SIG-M5 (cell line): ENCODE measurements around the gene C1GALT1C1.
A peak's percentile ranks its signal among the peaks of the same experiment; 100 is the strongest.
"Not testable (repeated sequence)": the region's sequence is repeated elsewhere in the genome, so short reads cannot be mapped to it uniquely, and the experiment has no call there.

Experiments
- DNase-seq: peaks from one replicate; lab custom pipeline; 2025; lab: John Stamatoyannopoulos, UW

C1GALT1C1 gene

DNA sequence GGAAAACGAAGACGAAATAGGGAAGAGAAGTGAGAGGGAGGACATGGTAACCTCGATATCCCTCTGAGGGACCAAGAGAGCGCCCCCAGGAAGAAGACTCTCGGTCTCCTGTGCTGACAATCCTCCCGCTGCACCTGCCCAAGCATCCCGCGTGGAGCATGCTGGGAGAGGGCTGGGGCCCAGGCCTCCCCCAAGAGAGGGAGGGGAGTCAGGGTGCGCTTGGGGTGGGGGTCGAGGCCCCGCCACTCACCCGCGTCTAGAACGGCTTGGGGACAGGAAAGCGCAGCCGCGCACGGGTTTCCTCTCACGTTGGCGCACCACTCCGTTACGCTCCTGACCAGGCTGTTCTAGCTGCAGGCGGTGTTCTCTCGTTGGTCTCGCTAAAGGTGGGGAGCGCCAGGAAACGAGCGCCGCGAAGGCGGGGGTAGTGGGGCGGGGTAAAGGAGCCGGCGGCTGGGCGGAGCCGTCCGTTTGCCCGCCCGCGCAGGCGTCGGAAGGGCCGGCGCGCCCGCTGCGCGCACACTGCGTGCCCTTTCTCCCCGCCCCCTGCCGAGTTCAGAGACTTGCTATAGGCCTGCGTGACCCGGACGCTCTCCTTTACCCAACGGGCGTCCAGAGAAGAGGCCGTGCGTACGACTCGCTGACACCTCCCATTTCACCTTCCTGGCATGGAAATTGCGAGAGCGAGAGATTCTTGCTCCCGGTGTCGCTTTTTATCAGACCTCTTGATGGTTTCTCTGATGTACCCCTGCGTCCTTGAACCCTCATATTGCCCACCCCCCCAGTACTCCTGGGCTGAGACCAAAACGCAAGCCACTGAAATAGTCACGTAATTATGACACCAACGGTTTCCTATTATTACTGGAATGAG is at the start of gene C1GALT1C1:
Gene C1GALT1C1, minus strand, starts transcription at position 388 of the 871 bp plus-strand sequence. CDS start 2,888 bp downstream, outside the sequence.
- peak; percentile 89 for DNase-seq

DNA sequence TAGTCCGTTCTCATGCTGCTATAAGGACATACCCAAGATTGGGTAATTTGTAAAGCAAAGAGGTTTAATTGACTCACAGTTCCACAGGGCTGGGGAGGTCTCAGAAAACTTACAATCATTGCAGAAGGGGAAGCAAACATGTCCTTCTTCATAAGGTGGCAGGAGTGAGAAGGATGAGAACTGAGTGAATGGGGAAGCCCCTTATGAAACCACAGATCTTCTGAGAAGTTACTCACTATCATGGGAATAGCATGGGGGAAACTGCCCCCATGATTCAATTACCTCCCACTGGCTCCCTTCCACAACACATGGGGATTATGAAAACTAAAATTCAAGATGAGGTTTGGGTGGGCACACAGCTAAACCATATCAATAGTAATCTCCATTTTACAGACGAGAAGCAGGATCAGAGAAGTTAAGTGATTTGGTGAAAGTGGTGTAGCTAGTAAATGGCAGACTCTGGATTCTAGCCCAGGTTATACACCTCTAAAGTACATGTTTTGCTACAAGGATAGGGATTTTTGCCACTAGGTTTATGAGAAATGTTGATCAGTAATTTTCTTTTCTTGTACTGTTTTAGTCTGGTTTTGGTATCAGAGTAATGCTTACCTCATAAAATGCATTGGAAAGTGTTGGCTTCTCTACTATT is 47.3 kb upstream of the C1GALT1C1 start:
- no peak for DNase-seq

DNA sequence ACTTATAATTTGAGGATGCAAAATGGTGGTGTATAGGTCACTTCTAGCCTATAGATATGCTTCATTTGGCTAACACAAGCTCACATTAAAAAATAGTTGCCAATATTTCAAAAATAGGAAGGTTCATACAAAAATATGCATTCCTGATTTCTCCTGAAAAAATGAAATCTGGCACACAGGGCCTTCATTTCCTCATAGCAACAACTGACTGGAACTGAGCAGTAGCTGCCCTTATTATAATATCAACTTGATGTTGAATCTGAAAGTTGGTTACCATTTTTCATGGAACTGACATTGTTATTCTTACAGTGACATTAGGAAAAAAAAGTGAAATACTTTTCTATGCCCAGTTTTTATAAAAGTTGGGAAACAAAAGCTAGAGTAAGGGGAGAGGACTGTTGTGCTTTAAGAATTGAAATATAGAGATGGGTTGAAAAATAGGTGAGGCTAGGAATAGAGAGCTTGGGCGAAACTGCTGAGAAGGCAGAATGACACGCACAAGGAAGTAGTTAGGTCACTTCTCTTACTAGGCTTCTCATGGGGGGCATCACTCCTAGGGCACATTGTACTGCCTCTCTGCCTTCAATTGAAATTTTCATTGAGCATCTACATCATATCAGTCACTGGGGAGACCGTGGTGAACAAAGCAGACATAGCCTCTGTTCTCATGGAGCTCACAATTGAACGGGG is 43.1 kb upstream of the C1GALT1C1 start:
- no peak for DNase-seq

DNA sequence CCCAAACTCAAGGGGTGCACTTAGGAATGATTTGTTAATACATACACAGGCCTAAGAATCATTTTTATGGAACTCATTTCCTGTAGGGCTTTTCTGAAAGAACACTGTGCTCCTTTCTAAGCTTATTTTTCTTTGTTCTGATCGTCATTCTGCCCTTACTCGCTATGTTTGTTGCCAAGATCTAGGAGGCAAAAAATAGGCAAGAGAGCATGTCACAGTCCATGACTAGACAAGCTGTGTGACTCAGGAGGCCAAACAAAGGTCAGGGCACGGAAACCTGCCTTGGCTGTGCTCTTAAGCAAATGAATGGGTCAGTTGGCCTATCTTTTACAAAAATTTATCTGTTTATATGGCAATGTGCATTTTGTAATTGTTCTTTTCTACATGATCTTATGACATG is 42.5 kb upstream of the C1GALT1C1 start:
- DNase-seq: no peak

DNA sequence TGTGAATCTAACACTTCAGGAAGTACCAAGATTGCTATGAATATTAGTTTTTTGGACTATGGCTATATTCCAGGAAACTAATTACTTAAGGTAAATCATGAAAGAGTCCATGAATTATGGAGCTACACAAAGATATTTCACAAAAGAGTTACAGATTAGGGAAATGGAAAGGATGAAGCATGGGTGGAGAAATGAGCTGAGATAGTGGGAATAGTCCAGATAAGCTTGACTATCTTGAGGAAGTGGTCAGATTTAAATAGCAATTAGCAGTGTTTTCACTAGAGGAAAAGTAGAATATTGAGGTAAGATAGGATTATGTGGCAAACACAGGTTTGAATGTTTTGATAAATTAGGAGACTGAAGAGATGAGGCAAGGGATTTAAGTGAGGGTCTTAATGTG is 42.1 kb upstream of the C1GALT1C1 start:
- no peak for DNase-seq

DNA sequence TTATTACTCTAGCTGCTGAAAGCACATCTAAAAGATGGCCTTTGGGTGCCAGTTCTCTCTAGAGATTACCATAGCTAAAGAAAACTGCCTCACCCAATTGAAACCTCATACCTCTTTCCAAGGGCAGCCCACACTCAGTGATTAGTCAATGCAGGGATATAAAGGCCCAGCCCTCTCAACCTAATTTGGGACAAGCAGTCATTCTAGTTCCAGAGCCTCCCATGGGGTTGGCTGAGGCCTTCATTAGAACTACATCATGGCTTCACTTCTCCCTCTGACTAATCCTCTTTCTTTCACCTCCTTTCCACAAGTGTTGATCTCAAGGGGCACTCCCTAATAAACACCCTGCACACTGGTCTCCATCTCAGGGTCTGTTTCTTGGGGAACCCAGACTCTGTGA is 38.5 kb upstream of the C1GALT1C1 start:
- no peak for DNase-seq

DNA sequence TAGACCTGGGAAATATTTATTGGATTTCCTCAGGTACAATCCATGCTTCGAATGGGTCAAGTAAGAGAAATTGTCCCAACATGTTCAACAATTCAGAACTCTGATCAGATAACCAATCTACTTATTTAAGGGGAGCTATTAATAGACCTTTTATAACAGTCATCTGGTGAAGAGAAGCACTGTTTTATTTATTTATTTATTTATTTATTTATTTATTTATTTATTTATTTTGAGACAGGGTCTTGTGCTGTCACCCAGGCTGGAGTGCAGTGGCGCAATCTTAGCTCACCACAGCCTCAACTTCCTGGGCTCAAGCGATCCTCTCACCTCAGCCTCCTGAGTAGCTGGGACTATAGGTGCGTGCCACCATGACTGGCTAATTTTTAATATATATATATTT is 34.7 kb upstream of the C1GALT1C1 start:
- not testable (repeated sequence) for DNase-seq

DNA sequence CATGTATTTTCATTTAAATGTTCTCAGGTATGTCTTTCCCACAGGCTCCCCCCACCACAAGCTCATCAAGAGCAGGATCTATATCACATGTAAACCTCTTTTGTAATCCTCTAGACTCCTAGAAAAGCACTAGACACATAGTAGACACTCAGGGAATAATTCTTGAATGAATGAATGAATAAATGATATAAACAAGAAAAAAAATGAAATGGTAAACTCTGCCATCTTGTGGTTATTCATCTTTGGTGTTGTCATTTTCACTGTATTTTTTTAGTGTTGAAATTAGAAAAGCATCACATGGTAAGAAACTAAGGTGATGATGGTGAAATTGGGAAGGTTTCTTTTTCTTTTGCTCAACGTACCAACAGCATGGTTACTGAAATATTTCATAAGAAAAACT is 34.2 kb upstream of the C1GALT1C1 start:
- DNase-seq: no peak

DNA sequence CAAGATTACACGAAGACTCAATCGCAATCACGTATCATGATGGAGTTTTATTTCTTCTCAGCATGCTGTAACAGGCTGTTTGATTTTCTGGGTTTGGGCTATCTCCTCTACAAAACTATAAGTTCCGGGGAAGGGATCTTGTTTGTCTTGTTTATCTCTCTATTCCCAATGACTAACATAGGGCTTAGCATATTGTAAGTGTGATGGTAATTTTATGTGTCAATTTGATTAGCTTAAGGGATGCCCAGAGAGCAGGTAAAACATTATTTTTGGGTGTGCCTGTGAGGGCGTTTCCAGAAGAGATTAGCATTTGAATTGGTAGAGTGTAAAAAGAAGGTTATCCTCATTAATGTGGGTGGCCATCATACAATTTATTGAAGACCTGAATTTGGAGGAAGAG is 32.8 kb upstream of the C1GALT1C1 start:
- DNase-seq: no peak

DNA sequence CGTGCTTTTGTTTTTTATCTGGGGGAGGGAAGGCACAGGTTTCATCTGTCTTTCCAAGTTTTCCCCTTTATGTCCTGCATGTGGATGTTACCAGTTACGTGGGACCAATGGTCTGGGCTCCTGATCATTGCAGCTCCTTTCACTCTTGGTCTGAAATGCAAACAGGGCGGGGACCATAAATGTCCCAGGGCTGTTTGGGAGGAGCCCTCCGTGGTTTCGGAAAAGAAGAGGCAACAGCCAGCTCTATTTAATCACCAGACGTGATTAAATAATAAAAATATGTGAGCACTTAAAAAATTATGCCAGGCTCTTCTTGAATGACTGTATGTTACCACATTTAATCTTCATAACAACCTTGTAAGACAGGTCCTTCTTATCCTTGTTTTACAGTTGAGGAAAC is 30.8 kb upstream of the C1GALT1C1 start:
- no peak for DNase-seq

DNA sequence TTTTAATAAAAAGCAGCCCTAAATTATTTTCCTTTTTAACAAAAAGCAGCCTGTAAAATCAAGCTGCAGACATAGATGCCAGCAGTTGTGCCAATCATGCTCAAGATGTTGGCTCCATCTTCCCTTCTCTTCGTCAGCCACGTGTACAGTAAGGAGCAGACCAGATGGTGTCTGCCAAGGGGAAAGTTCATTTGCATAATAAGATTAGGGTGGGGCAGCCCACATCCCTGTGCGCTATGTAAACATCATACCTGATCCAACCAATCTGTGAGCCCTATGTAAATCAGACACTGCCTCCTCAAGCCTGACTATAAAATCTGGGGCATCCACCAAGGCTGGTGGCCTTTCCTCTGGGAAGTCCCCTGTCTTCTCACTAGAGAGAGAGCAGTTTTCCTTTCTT is 23.1 kb upstream of the C1GALT1C1 start:
- DNase-seq: no peak

DNA sequence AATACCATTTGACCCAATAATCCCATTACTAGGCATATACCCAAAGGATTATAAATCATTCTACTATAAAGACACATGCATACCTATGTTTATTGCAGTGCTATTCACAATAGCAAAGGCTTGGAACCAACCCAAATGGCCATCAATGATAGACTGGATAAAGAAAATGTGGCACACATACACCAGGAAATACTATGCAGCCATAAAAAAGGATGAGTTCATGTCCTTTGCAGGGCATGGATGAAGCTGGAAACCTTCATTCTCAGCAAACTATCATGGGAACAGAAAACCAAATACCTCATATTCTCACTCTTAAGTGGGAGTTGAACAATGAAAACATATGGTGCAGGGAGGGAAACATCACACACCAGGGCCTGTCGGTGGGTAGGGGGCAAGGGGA is 22.4 kb upstream of the C1GALT1C1 start:
- not testable (repeated sequence) for DNase-seq

DNA sequence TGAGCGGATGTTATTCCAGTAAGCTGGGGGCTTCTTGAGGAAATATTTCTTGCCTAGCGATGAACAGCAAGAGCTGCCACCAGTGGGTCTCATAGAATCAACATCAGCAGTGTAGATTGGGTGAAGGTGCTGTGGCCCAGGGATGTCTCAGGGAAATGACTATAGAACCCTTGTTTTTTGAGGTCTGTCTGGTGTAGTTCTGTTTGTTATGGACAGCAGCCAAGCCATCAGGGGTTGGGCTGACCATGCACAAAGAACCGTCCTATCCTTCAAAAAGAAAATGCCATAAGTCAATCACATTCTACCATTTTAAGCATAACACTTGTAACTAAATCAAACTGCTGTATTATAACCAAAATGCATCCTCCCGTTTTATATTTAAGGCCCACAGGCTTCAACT is 17.3 kb upstream of the C1GALT1C1 start:
- DNase-seq: no peak

DNA sequence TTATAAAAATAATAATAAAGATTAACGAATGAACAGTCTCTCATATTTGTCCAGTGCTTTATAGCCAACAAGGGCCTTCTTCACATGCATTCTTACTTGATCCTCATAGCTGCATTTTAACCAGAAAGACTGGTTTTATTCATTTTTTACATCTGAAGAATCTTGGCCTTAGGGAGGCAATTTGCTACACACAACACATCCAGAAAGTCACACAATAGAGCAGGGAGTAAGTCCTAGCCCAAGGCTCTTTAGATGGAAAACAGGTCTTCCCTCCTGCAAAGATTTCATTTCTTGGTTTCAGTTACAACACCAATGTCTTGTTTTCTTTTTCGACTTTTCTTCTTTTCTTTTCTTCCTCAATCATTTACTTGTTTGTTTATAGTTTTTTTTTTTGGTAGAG is 13.0 kb upstream of the C1GALT1C1 start:
- DNase-seq: no peak

DNA sequence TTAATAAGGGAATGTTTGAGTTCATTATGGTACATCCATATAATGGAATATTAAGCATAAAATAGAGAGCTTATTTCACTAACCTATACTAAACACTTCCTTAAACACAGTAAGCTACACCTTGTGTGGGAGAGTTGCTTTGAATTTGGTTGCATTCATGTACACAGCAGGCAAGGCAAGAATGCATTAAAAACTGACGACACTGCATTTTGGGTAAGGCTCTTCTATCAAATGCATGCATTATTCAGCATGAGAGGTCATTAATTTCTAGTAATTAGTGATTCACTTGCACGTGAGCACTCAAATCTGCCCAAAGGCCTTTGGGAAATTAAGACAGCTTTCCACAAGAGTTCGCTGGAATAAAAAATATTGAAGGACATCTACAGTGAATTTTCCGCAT is 8.8 kb upstream of the C1GALT1C1 start:
- no peak for DNase-seq

DNA sequence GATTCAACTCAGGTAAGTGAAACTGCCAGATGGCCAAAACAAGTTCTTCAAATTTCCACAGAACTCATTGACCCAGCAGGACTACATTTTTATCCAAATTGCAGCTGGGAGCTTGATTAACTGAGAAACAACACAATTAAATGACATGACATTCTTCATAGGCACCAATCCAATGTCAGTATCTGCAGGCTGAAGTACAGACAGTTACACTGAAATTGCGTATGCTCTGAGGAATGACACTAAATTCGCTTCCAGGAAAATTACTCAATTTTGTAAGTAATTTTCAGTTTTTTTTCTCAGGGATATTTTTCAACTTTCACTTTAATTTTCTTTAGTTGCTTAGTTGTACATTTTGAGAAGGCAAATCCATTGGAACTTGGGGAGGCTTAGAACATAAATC is 4.5 kb downstream of the C1GALT1C1 start:
- no peak for DNase-seq

DNA sequence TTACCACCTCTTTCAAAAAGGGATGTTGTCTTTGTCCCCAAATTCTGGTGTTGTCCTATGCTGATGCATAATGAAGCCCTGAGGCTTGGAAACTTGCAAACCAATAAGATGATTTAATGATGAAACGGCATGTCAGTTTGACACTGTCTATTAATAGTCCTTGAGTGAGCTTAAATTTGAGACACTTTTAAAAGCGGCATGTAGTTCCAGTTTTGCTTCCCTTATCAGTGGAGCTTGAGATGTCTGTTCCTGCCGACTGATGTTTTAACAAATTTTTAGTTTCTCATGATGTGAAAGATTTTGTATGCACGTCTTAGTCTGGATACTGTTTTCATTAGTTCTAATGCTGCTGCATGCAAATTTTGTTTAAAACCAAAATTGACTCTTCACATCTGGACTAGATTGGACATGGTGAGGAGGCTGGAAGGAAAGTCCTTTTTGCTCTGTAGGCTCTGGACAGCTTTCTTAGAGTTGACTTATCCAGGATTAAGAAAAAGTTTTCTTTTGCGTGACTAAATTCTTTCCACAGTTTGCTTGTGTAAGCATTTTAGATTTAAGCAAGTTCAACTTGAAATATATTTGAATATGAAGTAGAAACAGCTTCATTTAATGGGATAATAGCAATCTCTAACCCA is 11.7 kb downstream of the C1GALT1C1 start:
- DNase-seq: no peak

DNA sequence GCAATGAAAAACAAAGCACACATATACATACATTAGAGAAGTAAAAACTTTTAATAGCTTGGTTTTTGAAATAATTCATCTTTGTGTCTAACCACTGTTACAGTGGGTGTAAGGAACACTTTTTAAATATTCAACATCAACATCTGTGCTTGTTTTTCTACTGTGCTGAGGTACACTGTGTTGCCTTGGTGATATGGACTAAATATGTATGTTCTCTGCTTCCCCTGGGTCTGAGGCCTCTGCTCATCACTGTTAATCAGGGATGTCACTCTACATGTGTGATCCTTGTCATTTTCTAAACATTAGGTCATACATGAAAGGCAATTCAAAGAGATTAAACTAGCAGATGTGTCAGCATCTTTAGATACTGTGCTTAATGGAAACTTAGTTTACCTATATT is 15.0 kb downstream of the C1GALT1C1 start:
- DNase-seq: no peak

DNA sequence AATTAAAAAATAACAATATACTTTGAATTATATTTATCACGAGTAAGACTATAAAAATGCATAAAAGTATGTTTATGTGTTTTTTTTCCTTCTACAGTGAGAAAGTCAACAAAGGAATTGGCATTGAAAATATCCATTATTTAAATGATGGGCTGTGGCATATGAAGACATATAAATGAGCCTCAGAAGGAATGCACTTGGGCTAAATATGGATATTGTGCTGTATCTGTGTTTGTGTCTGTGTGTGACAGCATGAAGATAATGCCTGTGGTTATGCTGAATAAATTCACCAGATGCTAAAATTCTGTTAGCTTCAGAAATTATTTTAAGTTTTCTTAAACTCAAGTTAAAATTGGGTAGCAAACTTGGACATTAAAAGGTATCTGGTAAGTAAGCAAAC is 17.8 kb downstream of the C1GALT1C1 start:
- DNase-seq: no peak

DNA sequence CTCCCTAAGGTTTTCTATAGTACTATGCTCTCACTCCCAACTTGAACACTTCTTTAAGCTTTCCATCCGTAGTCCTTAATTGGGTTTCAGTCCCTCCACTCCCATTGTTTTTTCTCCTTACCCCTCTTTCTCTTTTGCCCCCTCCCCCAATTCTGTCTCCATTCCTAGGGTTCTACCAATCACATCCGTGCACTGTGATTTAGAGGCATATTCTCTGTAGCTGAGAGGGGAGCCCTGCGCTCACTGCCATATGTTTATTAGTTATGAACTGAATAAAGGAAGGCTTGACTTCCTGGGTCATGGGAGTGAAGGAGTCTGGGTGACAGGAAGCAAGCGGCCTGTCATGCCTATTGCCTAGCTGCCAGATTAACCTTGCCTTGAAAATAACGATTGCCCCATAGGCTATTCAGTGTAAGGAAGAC is 25.5 kb downstream of the C1GALT1C1 start:
- no peak for DNase-seq

DNA sequence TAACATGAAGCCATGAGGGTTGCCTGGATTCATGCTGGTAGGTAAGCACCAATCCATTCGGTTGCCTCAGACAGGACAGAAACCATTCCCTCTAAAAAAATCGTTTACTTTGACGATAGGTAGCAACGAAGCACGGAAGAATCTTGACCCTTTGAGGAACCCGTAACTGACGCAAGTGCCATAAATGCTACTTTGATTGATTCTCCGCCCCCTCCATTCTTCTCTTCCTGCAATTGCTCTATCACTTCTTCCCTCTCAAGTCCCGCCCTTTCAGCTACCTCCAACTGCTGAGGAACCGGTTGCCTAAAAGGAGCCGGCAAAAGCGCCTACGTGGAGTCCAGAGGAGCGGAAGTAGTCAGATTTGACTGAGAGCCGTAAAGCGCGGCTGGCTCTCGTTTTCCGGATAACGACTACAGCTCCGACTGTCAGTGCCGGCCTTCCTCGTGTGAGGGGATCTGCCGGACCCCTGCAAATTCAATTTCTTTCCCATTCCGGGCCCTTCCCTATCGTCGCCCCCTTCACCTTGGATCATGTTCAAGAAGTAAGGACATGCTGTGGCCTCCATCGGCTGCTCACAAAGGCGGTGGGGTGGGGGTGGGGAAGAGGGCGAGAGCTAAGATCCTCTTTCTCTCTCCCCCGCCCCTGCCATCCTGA is 26.0 kb downstream of the C1GALT1C1 start, which contains the start of gene MCTS1:
Gene MCTS1, plus strand, starts transcription at position 395 of the 654 bp plus-strand sequence. Its CDS starts 136 bp downstream, at position 531.
- peak; percentile 84 for DNase-seq

DNA sequence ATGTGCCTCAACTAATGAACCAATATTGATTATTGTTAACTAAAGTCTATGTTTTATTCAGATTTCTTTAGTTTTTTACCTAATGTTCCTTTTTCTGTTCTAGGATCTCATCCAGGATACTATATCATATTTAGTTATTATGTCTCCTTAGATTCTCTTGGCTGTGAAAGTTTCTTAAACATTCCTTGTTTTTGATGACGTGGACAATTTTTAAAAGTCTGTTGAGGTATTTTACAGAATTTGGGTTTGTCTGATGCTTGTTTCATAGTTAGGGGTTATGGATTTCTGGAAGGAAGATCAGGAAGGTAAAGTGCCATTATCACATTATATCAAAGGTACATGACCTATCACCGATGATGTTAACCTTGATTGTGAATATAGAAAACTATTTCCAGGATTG is 44.2 kb downstream of the C1GALT1C1 start:
- no peak for DNase-seq
